GM12878 (cell line): ENCODE results near the gene SHFL. TPM values are rescaled to one million over a fixed set of nuclear protein-coding genes. Genes with fewer than 3 reads are reported as not detected.
A peak's percentile ranks its signal among the peaks of the same experiment; 100 is the strongest.

Experiments used
- ATAC-seq: fragments of 200-7000 bp; cut with Tn5 transposase; 3 replicates; pipeline ENCODE4 v1.9.1; 2020; ENCODE audit warnings: mild to moderate bottlenecking, moderate library complexity
- BruUV-seq: library from RNA; stranded (reverse); fragments of 400-500 nt; replicated peaks from 2 replicates; lab custom pipeline; 2021; lab: Mats Ljungman, UMichigan
- CTCF ChIA-PET: fragments of 300-600 bp; sonication (Branson Sonifier 250); formaldehyde crosslinking; extraction: SDS; loops from one replicate; lab custom pipeline; 2021; ENCODE audit warnings: inconsistent platforms; lab: Yijun Ruan, JAX
- POLR2A ChIA-PET: fragments of 350-600 bp; formaldehyde crosslinking; extraction: SDS; loops from one replicate; lab custom pipeline; 2021; ENCODE audit warnings: inconsistent platforms; lab: Charles Lee
- RAD21 ChIA-PET: fragments of 300-600 bp; sonication (Branson Sonifier 250); formaldehyde crosslinking; loops from one replicate; lab custom pipeline; 2023; ENCODE audit warnings: antibody characterized with exemption; ENCODE audit not compliant: unreplicated experiment; lab: Charles Lee
- SMC1A ChIA-PET: fragments of 300-600 bp; sonication (Branson Sonifier 250); formaldehyde crosslinking; loops from one replicate; lab custom pipeline; 2023; ENCODE audit not compliant: unreplicated experiment, uncharacterized antibody; lab: Charles Lee
- DNase-seq: peaks from one replicate; pipeline ENCODE4 v3.0.0-alpha.2; 2011; ENCODE audit warnings: low read depth, low spot score
- FAIRE-seq: peaks from 3 replicates; lab custom pipeline; 2011; peaks lifted over from hg19 to GRCh38; lab: Jason Lieb, UNC
- H2AFZ ChIP-seq: 2 replicates; pipeline ENCODE4 v1.6.0; 2011; ENCODE audit warnings: low read depth, low read length, control low read depth; ENCODE audit not compliant: control insufficient read depth
- H3K27ac ChIP-seq: 2 replicates; pipeline ENCODE4 v1.5.1; 2011; ENCODE audit warnings: control low read depth; ENCODE audit not compliant: control insufficient read depth, insufficient read depth
- H3K27me3 ChIP-seq, 2 experiments: replicated peaks in 1 of 2; 2 replicates each; pipeline versions ENCODE4 v1.6.0 to v1.6.1; 2011; ENCODE audit warnings: low read length in 1 of 2; ENCODE audit not compliant: control insufficient read depth in 2 of 2, insufficient read depth in 2 of 2
- H3K36me3 ChIP-seq, 2 experiments: 2 replicates each; pipeline ENCODE4 v1.5.1; 2011; ENCODE audit warnings: low read length in 1 of 2; ENCODE audit not compliant: control insufficient read depth in 2 of 2, insufficient read depth in 2 of 2
- H3K4me1 ChIP-seq: 2 replicates; pipeline ENCODE4 v1.6.1; 2011; ENCODE audit warnings: mild to moderate bottlenecking, low read length, moderate library complexity, mixed read lengths; ENCODE audit not compliant: control insufficient read depth, insufficient read depth
- H3K4me2 ChIP-seq: 2 replicates; pipeline ENCODE4 v1.6.0; 2011; ENCODE audit warnings: control low read depth; ENCODE audit not compliant: control insufficient read depth, insufficient read depth
- H3K4me3 ChIP-seq: fragments of 200-600 bp; sonication (generic); 2 replicates; pipeline ENCODE4 v1.5.1; 2016
- H3K79me2 ChIP-seq: 2 replicates; pipeline ENCODE4 v1.6.0; 2011; ENCODE audit warnings: low read length; ENCODE audit not compliant: control insufficient read depth, insufficient read depth
- H3K9ac ChIP-seq: 2 replicates; pipeline ENCODE4 v1.8.0; 2011; ENCODE audit warnings: low read length, control low read depth, mixed read lengths; ENCODE audit not compliant: control insufficient read depth, insufficient read depth
- H3K9me3 ChIP-seq: replicated peaks from 3 replicates; pipeline ENCODE4 v1.5.1; 2011; ENCODE audit warnings: mild to moderate bottlenecking, low read length; ENCODE audit not compliant: control insufficient read depth, insufficient read depth
- H4K20me1 ChIP-seq: 2 replicates; pipeline ENCODE4 v1.6.0; 2011; ENCODE audit not compliant: control insufficient read depth, insufficient read depth
- EZH2 ChIP-seq: IDR thresholded peaks from 2 replicates; pipeline ENCODE4 v1.6.1; 2012; ENCODE audit warnings: low read depth, mild to moderate bottlenecking, control low read depth, inconsistent platforms, low read length, borderline replicate concordance; ENCODE audit not compliant: control insufficient read depth
- NFYB ChIP-seq: IDR thresholded peaks from 2 replicates; pipeline ENCODE4 v1.6.1; 2011; ENCODE audit warnings: low read depth, mild to moderate bottlenecking, low read length, improper control_type of control experiment, moderate library complexity; ENCODE audit not compliant: insufficient read depth
- POLR2A ChIP-seq: IDR thresholded peaks from 2 replicates; pipeline ENCODE4 v1.6.1; 2011; ENCODE audit warnings: low read depth, mild to moderate bottlenecking, low read length
- POLR2AphosphoS2 ChIP-seq: IDR thresholded peaks from 2 replicates; pipeline ENCODE4 v1.6.1; 2011; ENCODE audit warnings: low read depth, mild to moderate bottlenecking, low read length, improper control_type of control experiment, moderate library complexity
- RAD21 ChIP-seq: IDR thresholded peaks from 2 replicates; pipeline ENCODE4 v1.6.1; 2011; ENCODE audit warnings: mild to moderate bottlenecking, low read depth, low read length, moderate library complexity; ENCODE audit not compliant: insufficient read depth
- RAD51 ChIP-seq: fragments of 450-650 bp; IDR thresholded peaks from 2 replicates; pipeline ENCODE4 v1.6.1; 2016; ENCODE audit warnings: moderate library complexity, mild to moderate bottlenecking, inconsistent platforms
- SPI1 ChIP-seq: IDR thresholded peaks from 2 replicates; pipeline ENCODE4 v1.6.1; 2011; ENCODE audit warnings: low read depth, mild to moderate bottlenecking, low read length, moderate library complexity, borderline replicate concordance; ENCODE audit not compliant: insufficient read depth
- ZNF274 ChIP-seq: IDR thresholded peaks from one replicate; pipeline ENCODE4 v1.8.0; 2011; ENCODE audit not compliant: insufficient read length, insufficient read depth
- ZNF622 ChIP-seq: fragments of 450-650 bp; IDR thresholded peaks from 2 replicates; pipeline ENCODE4 v1.6.1; 2017; ENCODE audit warnings: mild to moderate bottlenecking, inconsistent platforms
- WGBS: methylation state at CpG from one replicate; pipeline ENCODE4 v1.1.6; 2016; ENCODE audit warnings: low lambda C conversion rate; ENCODE audit not compliant: insufficient replicate concordance, insufficient coverage; ENCODE audit errors: missing lambda C conversion rate; 5-methylcytosine and 5-hydroxymethylcytosine counted together
- in situ Hi-C: fragments of 300-500 bp; cut with MboI; formaldehyde crosslinking; loops from 9 replicates; pipeline ENCODE4 v1.14.3; 2018; ENCODE audit warnings: mixed read lengths
- intact Hi-C: fragments of 100-400 bp; cut with micrococcal nuclease; formaldehyde crosslinking; loops from one replicate; pipeline ENCODE4 v1.14.2; 2022; ENCODE audit not compliant: unreplicated experiment
- polyA plus RNA-seq, 11 experiments: library from polyadenylated mRNA; depleted of rRNA in 4 of 11; unstranded in 6 of 11; stranded (reverse) in 5 of 11; fragments of >200 nt; fragmentation: Nextera tagmentation in 4 of 11; fragmentation: Illumina TruSeq in 1 of 11; extraction: Ambion mirVana in 4 of 11; extraction: Trizol in 1 of 11; gene quantifications; 1 replicate in 1 of 11; 2 replicates in 10 of 11; pipeline versions ENCODE4 v1.2.1 to v1.2.3, GENCODE V29; 2011 to 2016; ENCODE audit warnings: inconsistent platforms in 2 of 11, missing spikeins in 2 of 11, low read depth in 1 of 11
- total RNA-seq, 4 experiments: library from RNA; depleted of rRNA in 3 of 4; stranded (reverse); fragments of >200 nt in 3 of 4; fragmentation: Illumina TruSeq in 1 of 4; extraction: Trizol in 1 of 4; gene quantifications; 2 replicates each; pipeline versions ENCODE4 v1.2.1 to v1.2.3, GENCODE V29; 2013 to 2021
- TF ChIP-seq, protein P1 (sequence below): fragments of 450-650 bp; IDR thresholded peaks from 2 replicates; pipeline ENCODE4 v1.6.1; 2016; ENCODE audit warnings: mild to moderate bottlenecking
- TF ChIP-seq, protein P2 (sequence below): fragments of 450-650 bp; IDR thresholded peaks from 2 replicates; pipeline ENCODE4 v1.6.1; 2017; ENCODE audit warnings: low read depth, mild to moderate bottlenecking, moderate library complexity
- TF ChIP-seq, protein P3 (sequence below): fragments of 450-650 bp; IDR thresholded peaks from 2 replicates; pipeline ENCODE4 v1.6.1; 2017; ENCODE audit warnings: mild to moderate bottlenecking, moderate library complexity

Gene SHFL
- total and polyA plus RNA-seq, 10 of the 15 experiments (the other 5 are each of a cell fraction or from before 2014, with no cell fraction given): 8.0 to 83.8 (median 40.7) TPM

DNA sequence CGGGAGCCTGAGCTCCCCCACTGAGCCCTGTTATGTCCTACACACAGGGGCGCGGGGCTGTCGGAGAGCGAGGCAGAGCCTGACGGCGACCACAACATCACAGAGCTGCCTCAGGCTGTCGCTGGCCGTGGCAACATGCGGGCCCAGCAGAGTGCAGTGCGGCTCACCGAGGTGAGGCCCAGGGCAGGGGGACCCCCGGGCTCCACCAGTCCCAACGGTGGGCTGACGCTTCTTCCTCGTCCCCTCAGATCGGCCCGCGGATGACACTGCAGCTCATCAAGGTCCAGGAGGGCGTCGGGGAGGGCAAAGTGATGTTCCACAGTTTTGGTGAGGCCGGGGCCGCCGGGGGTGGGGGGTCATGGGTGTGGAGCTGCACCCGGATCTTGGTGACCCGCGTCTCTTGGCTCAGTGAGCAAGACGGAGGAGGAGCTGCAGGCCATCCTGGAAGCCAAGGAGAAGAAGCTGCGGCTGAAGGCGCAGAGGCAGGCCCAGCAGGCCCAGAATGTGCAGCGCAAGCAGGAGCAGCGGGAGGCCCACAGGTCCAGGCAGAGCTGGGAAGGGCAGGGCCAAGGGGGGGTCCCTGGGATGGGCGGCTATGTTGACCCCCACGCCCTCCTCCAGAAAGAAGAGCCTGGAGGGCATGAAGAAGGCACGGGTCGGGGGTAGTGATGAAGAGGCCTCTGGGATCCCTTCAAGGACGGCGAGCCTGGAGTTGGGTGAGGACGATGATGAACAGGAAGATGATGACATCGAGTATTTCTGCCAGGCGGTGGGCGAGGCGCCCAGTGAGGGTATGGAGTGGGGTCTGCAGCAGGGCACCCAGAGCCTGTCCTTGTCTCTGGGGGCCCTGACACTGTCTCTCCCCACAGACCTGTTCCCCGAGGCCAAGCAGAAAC, 24.2 kb downstream of the SHFL start:
- H2AFZ ChIP-seq: no peak overlapping the region
- peaks cover 18 to 45% of the 10 kb centered on the region in 2 experiments; a peak in 3 of 4 replicates for H3K36me3 ChIP-seq
- no peaks in the 10 kb centered on the region for H3K27me3 ChIP-seq
- H3K9ac ChIP-seq: no peak overlapping the region; the same call in 1 of the 2 replicates
- intact Hi-C loops (loop anchor here (5.0 kb wide), 1 partner anchor 83 kb away; no protein-coding TSS in a partner anchor), in situ Hi-C loops (no loop called here)
- FAIRE-seq: no peak
- POLR2A ChIA-PET: interaction anchor here (0.9 to 5.4 kb wide), 4 partner anchors 8 to 179 kb away, joined by 3 to 58 read pairs (median 4); partner anchors contain the start of gene ANGPTL6
- no TSS peak for BruUV-seq
- peak overlapping the region; percentile 28 for H3K4me2 ChIP-seq
- peak overlapping the region; percentile 51; the same call in 1 of the 2 replicates for H3K4me3 ChIP-seq
- RAD21 ChIA-PET: interaction anchor here (1.7 to 8.6 kb wide), 2 partner anchors 10 to 83 kb away, joined by 3 to 166 read pairs; partner anchors contain the start of gene ANGPTL6
- no peak for ATAC-seq
- 86% methylated on average over 44 of the region's 44 CpGs for WGBS
- H3K9me3 ChIP-seq: no peaks in the 10 kb centered on the region
- peaks cover 50% of the 10 kb centered on the region for H3K4me1 ChIP-seq
- no peak for DNase-seq
- SMC1A ChIA-PET: interaction anchor here (11.4 kb wide), 1 partner anchor 10 kb away, joined by 150 read pairs; the partner anchor contains the start of gene ANGPTL6
- H3K79me2 ChIP-seq: peaks cover 61% of the 10 kb centered on the region
- H3K27ac ChIP-seq: peak overlapping the region; percentile 62
- H4K20me1 ChIP-seq: no peaks in the 10 kb centered on the region
- CTCF ChIA-PET: interaction anchor here (2.0 to 9.8 kb wide), 3 partner anchors 10 to 179 kb away, joined by 8 to 171 read pairs (median 24); partner anchors contain the start of gene ANGPTL6
- TF ChIP-seq, protein P1, sequence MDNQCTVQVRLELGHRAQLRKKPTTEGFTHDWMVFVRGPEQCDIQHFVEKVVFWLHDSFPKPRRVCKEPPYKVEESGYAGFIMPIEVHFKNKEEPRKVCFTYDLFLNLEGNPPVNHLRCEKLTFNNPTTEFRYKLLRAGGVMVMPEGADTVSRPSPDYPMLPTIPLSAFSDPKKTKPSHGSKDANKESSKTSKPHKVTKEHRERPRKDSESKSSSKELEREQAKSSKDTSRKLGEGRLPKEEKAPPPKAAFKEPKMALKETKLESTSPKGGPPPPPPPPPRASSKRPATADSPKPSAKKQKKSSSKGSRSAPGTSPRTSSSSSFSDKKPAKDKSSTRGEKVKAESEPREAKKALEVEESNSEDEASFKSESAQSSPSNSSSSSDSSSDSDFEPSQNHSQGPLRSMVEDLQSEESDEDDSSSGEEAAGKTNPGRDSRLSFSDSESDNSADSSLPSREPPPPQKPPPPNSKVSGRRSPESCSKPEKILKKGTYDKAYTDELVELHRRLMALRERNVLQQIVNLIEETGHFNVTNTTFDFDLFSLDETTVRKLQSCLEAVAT: 0 out of 2 replicates have a peak, but pooled peaks have one; percentile 71
- no peak for TF ChIP-seq RAD51
- TF ChIP-seq RAD21: no peak
- no peak for TF ChIP-seq NFYB
- TF ChIP-seq POLR2AphosphoS2: 0 out of 2 replicates have a peak, but pooled peaks have one; percentile 27
- TF ChIP-seq SPI1: no peak
- TF ChIP-seq, protein P2, sequence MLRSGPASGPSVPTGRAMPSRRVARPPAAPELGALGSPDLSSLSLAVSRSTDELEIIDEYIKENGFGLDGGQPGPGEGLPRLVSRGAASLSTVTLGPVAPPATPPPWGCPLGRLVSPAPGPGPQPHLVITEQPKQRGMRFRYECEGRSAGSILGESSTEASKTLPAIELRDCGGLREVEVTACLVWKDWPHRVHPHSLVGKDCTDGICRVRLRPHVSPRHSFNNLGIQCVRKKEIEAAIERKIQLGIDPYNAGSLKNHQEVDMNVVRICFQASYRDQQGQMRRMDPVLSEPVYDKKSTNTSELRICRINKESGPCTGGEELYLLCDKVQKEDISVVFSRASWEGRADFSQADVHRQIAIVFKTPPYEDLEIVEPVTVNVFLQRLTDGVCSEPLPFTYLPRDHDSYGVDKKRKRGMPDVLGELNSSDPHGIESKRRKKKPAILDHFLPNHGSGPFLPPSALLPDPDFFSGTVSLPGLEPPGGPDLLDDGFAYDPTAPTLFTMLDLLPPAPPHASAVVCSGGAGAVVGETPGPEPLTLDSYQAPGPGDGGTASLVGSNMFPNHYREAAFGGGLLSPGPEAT: no peak
- peak; percentile 57 for TF ChIP-seq POLR2A
- TF ChIP-seq ZNF274: no peak
- TF ChIP-seq, protein P3, sequence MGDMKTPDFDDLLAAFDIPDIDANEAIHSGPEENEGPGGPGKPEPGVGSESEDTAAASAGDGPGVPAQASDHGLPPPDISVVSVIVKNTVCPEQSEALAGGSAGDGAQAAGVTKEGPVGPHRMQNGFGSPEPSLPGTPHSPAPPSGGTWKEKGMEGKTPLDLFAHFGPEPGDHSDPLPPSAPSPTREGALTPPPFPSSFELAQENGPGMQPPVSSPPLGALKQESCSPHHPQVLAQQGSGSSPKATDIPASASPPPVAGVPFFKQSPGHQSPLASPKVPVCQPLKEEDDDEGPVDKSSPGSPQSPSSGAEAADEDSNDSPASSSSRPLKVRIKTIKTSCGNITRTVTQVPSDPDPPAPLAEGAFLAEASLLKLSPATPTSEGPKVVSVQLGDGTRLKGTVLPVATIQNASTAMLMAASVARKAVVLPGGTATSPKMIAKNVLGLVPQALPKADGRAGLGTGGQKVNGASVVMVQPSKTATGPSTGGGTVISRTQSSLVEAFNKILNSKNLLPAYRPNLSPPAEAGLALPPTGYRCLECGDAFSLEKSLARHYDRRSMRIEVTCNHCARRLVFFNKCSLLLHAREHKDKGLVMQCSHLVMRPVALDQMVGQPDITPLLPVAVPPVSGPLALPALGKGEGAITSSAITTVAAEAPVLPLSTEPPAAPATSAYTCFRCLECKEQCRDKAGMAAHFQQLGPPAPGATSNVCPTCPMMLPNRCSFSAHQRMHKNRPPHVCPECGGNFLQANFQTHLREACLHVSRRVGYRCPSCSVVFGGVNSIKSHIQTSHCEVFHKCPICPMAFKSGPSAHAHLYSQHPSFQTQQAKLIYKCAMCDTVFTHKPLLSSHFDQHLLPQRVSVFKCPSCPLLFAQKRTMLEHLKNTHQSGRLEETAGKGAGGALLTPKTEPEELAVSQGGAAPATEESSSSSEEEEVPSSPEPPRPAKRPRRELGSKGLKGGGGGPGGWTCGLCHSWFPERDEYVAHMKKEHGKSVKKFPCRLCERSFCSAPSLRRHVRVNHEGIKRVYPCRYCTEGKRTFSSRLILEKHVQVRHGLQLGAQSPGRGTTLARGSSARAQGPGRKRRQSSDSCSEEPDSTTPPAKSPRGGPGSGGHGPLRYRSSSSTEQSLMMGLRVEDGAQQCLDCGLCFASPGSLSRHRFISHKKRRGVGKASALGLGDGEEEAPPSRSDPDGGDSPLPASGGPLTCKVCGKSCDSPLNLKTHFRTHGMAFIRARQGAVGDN: no peak
- no peak for TF ChIP-seq ZNF622
- TF ChIP-seq EZH2: no peak
